GM10266 (cell line): ENCODE measurements around the gene TBX10.

Experiments used
- DNase-seq: peaks from one replicate; pipeline ENCODE4 v3.0.0; 2012; ENCODE audit errors: extremely low spot score
- CTCF ChIP-seq: IDR thresholded peaks from 2 replicates; pipeline ENCODE4 v1.5.1; 2012; ENCODE audit warnings: mild to moderate bottlenecking, low read depth; ENCODE audit not compliant: control insufficient read depth, insufficient read depth; ENCODE audit errors: missing control alignments

Gene TBX10

GRCh38 chr11:67582011-67582410 lies 57.6 kb downstream of the TBX10 start:
- no peak for DNase-seq
- no peak for TF ChIP-seq CTCF

GRCh38 chr11:67581469-67581868 lies 58.1 kb downstream of the TBX10 start:
- TF ChIP-seq CTCF = no peak
- DNase-seq = no peak
